Panc1 (cell line): Measurements from ENCODE around the gene KIAA0232. TPM values are rescaled to one million over a fixed set of nuclear protein-coding genes. Genes with fewer than 3 reads are reported as not detected.

Experiments used
- ATAC-seq: fragments of 200-7000 bp; cut with Tn5 transposase; 2 replicates; pipeline ENCODE4 v1.9.1; 2020; ENCODE audit warnings: mild to moderate bottlenecking, moderate library complexity
- BruUV-seq: library from RNA; stranded (reverse); fragments of 400-500 nt; replicated peaks from 2 replicates; lab custom pipeline; 2021; lab: Mats Ljungman, UMichigan
- CTCF ChIA-PET: fragments of 300-600 bp; sonication (Branson Sonifier 250); formaldehyde crosslinking; loops from one replicate; lab custom pipeline; 2022; ENCODE audit warnings: antibody characterized with exemption; lab: Charles Lee
- POLR2A ChIA-PET: fragments of 300-600 bp; sonication (Branson Sonifier 250); formaldehyde crosslinking; loops from one replicate; lab custom pipeline; 2022; ENCODE audit warnings: antibody characterized with exemption; lab: Charles Lee
- DNase-seq: peaks from one replicate; pipeline ENCODE4 v3.0.0-alpha.2; 2010; ENCODE audit warnings: low read depth, low spot score
- H3K27ac ChIP-seq: 2 replicates; pipeline ENCODE4 v1.5.1; 2011; ENCODE audit warnings: mild to moderate bottlenecking, low read length, inconsistent platforms
- H3K27me3 ChIP-seq: fragments of 200-500 bp; sonication (Bioruptor generic); 2 replicates; pipeline ENCODE4 v1.6.0; 2014; ENCODE audit warnings: low read length, inconsistent platforms; ENCODE audit not compliant: control insufficient read depth, insufficient read depth
- H3K36me3 ChIP-seq: fragments of 200-500 bp; sonication (Bioruptor generic); 2 replicates; pipeline ENCODE4 v1.5.1; 2014; ENCODE audit warnings: inconsistent platforms, mild to moderate bottlenecking, low read length, moderate library complexity; ENCODE audit not compliant: control insufficient read depth, insufficient read depth
- H3K4me1 ChIP-seq: 2 replicates; pipeline ENCODE4 v1.5.1; 2011; ENCODE audit warnings: inconsistent platforms, mild to moderate bottlenecking, low read length, moderate library complexity; ENCODE audit not compliant: control insufficient read depth, insufficient read depth
- H3K4me3 ChIP-seq, 2 experiments: 2 replicates each; pipeline ENCODE4 v1.5.1; 2011 to 2012; ENCODE audit warnings: low read depth in 2 of 2, low read length in 2 of 2, mild to moderate bottlenecking in 2 of 2, inconsistent platforms in 1 of 2, moderate library complexity in 1 of 2
- H3K9me3 ChIP-seq: fragments of 200-500 bp; sonication (Bioruptor generic); 2 replicates; pipeline ENCODE4 v1.5.1; 2014; ENCODE audit warnings: low read depth, mild to moderate bottlenecking, inconsistent platforms, low read length, moderate library complexity; ENCODE audit not compliant: control insufficient read depth, insufficient read depth
- POLR2AphosphoS5 ChIP-seq: IDR thresholded peaks from 2 replicates; pipeline ENCODE4 v1.6.1; 2012; ENCODE audit warnings: mild to moderate bottlenecking, low read depth, low read length, moderate library complexity
- SIN3A ChIP-seq: IDR thresholded peaks from 2 replicates; pipeline ENCODE4 v1.6.1; 2012; ENCODE audit warnings: low read depth, mild to moderate bottlenecking, low read length, moderate library complexity, borderline replicate concordance; ENCODE audit not compliant: insufficient read depth
- TCF7L2 ChIP-seq: IDR thresholded peaks from 2 replicates; pipeline ENCODE4 v1.6.1; 2011; ENCODE audit warnings: mild to moderate bottlenecking, low read depth, low read length, inconsistent platforms
- in situ Hi-C: cut with HindIII; loops from 2 replicates; pipeline ENCODE4 v1.10.0; 2016; ENCODE audit warnings: low sequenced_read_pairs, low pct_unique_long_range_greater_than_20kb
- intact Hi-C: fragments of 100-400 bp; cut with micrococcal nuclease; formaldehyde crosslinking; loops from one replicate; pipeline ENCODE4 v1.10.0; 2022; ENCODE audit not compliant: unreplicated experiment
- total RNA-seq: library from RNA; stranded (reverse); gene quantifications from one replicate; pipeline ENCODE4 v1.2.1, GENCODE V29; 2021; ENCODE audit not compliant: unreplicated experiment
- TF ChIP-seq, protein P1 (sequence below): fragments of 450-650 bp; IDR thresholded peaks from 2 replicates; pipeline ENCODE4 v1.5.1; 2017; ENCODE audit warnings: mild to moderate bottlenecking
- TF ChIP-seq, protein P2 (sequence below), 2 experiments: IDR thresholded peaks; 2 replicates each; pipeline ENCODE4 v1.6.1; 2011 to 2012; ENCODE audit warnings: low read depth in 2 of 2, control low read depth in 1 of 2, low read length in 1 of 2, mild to moderate bottlenecking in 1 of 2, moderate library complexity in 1 of 2; ENCODE audit not compliant: insufficient read depth in 1 of 2

The KIAA0232 gene
- total RNA-seq, 1 experiment from 2014 or later = 20.2 TPM

DNA sequence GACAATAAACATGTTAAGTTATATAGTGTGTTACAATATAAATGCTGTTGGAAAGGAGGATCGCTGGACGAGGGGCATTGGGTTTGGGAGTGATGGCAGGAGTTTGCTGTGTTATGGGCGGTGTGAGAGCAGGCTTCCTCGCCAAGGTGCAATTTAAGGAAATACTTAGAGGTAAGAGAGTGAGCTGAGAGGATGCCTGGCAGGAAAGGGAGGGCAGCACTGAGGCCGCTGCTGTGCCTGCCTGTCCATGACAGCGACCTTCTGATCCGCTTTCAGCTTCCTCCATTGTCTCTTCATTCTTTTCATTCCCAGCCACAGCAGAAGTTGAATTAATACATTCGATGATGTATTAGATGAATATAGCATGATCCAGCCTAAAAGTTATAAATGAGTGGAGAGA is 85.9 kb downstream of the KIAA0232 start:
- CTCF ChIA-PET = no interaction called here
- ATAC-seq (no peak), DNase-seq (no peak)
- Histone ChIP-seq H3K4me1 (no peaks in the 10 kb centered on the region), H3K27me3 (no peaks in the 10 kb centered on the region), H3K4me3 (no peak overlapping the region), H3K9me3 (no peaks in the 10 kb centered on the region), H3K36me3 (peaks cover 7% of the 10 kb centered on the region), H3K27ac (no peak overlapping the region)
- POLR2A ChIA-PET = no interaction called here
- TF ChIP-seq POLR2AphosphoS5 = no peak
- TF ChIP-seq, protein P1, sequence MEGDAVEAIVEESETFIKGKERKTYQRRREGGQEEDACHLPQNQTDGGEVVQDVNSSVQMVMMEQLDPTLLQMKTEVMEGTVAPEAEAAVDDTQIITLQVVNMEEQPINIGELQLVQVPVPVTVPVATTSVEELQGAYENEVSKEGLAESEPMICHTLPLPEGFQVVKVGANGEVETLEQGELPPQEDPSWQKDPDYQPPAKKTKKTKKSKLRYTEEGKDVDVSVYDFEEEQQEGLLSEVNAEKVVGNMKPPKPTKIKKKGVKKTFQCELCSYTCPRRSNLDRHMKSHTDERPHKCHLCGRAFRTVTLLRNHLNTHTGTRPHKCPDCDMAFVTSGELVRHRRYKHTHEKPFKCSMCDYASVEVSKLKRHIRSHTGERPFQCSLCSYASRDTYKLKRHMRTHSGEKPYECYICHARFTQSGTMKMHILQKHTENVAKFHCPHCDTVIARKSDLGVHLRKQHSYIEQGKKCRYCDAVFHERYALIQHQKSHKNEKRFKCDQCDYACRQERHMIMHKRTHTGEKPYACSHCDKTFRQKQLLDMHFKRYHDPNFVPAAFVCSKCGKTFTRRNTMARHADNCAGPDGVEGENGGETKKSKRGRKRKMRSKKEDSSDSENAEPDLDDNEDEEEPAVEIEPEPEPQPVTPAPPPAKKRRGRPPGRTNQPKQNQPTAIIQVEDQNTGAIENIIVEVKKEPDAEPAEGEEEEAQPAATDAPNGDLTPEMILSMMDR = no peak
- TF ChIP-seq SIN3A = no peak
- no peak for TF ChIP-seq TCF7L2
- TF ChIP-seq, protein P2, sequence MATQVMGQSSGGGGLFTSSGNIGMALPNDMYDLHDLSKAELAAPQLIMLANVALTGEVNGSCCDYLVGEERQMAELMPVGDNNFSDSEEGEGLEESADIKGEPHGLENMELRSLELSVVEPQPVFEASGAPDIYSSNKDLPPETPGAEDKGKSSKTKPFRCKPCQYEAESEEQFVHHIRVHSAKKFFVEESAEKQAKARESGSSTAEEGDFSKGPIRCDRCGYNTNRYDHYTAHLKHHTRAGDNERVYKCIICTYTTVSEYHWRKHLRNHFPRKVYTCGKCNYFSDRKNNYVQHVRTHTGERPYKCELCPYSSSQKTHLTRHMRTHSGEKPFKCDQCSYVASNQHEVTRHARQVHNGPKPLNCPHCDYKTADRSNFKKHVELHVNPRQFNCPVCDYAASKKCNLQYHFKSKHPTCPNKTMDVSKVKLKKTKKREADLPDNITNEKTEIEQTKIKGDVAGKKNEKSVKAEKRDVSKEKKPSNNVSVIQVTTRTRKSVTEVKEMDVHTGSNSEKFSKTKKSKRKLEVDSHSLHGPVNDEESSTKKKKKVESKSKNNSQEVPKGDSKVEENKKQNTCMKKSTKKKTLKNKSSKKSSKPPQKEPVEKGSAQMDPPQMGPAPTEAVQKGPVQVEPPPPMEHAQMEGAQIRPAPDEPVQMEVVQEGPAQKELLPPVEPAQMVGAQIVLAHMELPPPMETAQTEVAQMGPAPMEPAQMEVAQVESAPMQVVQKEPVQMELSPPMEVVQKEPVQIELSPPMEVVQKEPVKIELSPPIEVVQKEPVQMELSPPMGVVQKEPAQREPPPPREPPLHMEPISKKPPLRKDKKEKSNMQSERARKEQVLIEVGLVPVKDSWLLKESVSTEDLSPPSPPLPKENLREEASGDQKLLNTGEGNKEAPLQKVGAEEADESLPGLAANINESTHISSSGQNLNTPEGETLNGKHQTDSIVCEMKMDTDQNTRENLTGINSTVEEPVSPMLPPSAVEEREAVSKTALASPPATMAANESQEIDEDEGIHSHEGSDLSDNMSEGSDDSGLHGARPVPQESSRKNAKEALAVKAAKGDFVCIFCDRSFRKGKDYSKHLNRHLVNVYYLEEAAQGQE (IDR thresholded peaks at IDR 0.05; ENCODE audit: insufficient read depth in 1 of 2, low read depth in 2 of 2, low read length in 1 of 2) = no peak
- intact Hi-C loops (no loop called here), in situ Hi-C loops (no loop called here)
- BruUV-seq = no TSS peak

DNA sequence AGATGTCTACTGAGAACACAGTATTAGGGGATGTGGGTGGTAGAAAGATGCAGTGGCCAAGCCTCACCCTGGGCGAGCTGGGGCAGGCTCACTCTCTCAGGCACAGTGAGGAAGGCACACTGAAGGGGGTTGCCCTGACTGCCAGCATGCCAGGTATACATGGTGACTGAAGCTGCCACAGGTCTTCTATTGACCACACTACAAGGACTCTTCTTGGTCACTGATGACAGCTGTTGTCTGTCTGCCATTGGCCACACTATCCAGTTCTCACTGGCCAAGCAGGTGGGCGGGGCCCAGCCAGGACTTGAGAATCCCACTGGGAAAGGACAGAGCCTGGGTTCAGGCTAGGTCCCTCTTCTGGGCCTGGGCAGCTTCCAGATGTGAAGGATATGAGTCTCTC is 87.4 kb downstream of the KIAA0232 start:
- DNase-seq = no peak
- no peak for TF ChIP-seq TCF7L2
- TF ChIP-seq, protein P1 = no peak
- no peak for TF ChIP-seq SIN3A
- TF ChIP-seq, protein P2 (IDR thresholded peaks at IDR 0.05; ENCODE audit: insufficient read depth in 1 of 2, low read depth in 2 of 2, low read length in 1 of 2) = no peak
- TF ChIP-seq POLR2AphosphoS5 = no peak
- intact Hi-C loops = no loop called here
- ATAC-seq = no peak
- ChIA-PET POLR2A (no interaction called here), CTCF (no interaction called here)
- no peaks in the 10 kb centered on the region for H3K4me1 ChIP-seq
- H3K36me3 ChIP-seq = peaks cover 3% of the 10 kb centered on the region
- no peak overlapping the region for H3K27ac ChIP-seq
- no TSS peak for BruUV-seq
- no peaks in the 10 kb centered on the region for H3K9me3 ChIP-seq
- H3K27me3 ChIP-seq = no peaks in the 10 kb centered on the region
- in situ Hi-C loops = no loop called here
- no peak overlapping the region for H3K4me3 ChIP-seq
